A673 (cell line): ENCODE results near the gene GADL1. TPM values are rescaled to one million over a fixed set of nuclear protein-coding genes. Genes with fewer than 3 reads are reported as not detected.

Experiments
- BruUV-seq: library from RNA; stranded (reverse); fragments of 400-500 nt; replicated peaks from 2 replicates; lab custom pipeline; 2021; lab: Mats Ljungman, UMichigan
- CTCF ChIA-PET: fragments of 300-600 bp; sonication (Branson Sonifier 250); formaldehyde crosslinking; loops from one replicate; lab custom pipeline; 2022; ENCODE audit warnings: antibody characterized with exemption; lab: Charles Lee
- POLR2A ChIA-PET: fragments of 300-600 bp; sonication (Branson Sonifier 250); formaldehyde crosslinking; loops from one replicate; lab custom pipeline; 2022; ENCODE audit warnings: antibody characterized with exemption; ENCODE audit not compliant: low non-redundant PET; lab: Charles Lee
- DNase-seq: peaks from one replicate; pipeline ENCODE4 v3.0.0-alpha.2; 2015; ENCODE audit warnings: low spot score
- H3K27ac ChIP-seq: fragments of 200-600 bp; sonication (generic); 2 replicates; pipeline ENCODE4 v1.5.1; 2016; ENCODE audit warnings: mixed run types, low read depth, mild to moderate bottlenecking, mixed read lengths, antibody characterized with exemption, low read length; ENCODE audit not compliant: poor library complexity, severe bottlenecking
- H3K27me3 ChIP-seq: fragments of 200-600 bp; sonication (generic); replicated peaks from 2 replicates; pipeline ENCODE4 v1.6.1; 2017; ENCODE audit warnings: mixed run types, low read depth, mild to moderate bottlenecking, mixed read lengths, antibody characterized with exemption, low read length; ENCODE audit not compliant: insufficient read depth, poor library complexity
- H3K36me3 ChIP-seq: fragments of 200-600 bp; sonication (generic); 2 replicates; pipeline ENCODE4 v1.6.1; 2016; ENCODE audit warnings: mixed run types, mild to moderate bottlenecking, mixed read lengths, antibody characterized with exemption, low read length; ENCODE audit not compliant: insufficient read depth, poor library complexity, severe bottlenecking
- H3K4me1 ChIP-seq: fragments of 200-600 bp; sonication (generic); 2 replicates; pipeline ENCODE4 v1.6.1; 2017; ENCODE audit warnings: mixed run types, mild to moderate bottlenecking, mixed read lengths, antibody characterized with exemption, low read length; ENCODE audit not compliant: insufficient read depth, poor library complexity, severe bottlenecking
- H3K4me3 ChIP-seq: fragments of 200-600 bp; sonication (generic); 2 replicates; pipeline ENCODE4 v1.5.1; 2016; ENCODE audit warnings: low read depth, mixed run types, mild to moderate bottlenecking, mixed read lengths, low read length; ENCODE audit not compliant: poor library complexity, severe bottlenecking
- H3K9me3 ChIP-seq: fragments of 200-600 bp; sonication (generic); 2 replicates; pipeline ENCODE4 v1.6.1; 2016; ENCODE audit warnings: mixed run types, low read depth, mild to moderate bottlenecking, mixed read lengths, antibody characterized with exemption, low read length; ENCODE audit not compliant: poor library complexity, severe bottlenecking
- EZH2 ChIP-seq: fragments of 200-600 bp; sonication (generic); IDR thresholded peaks from 2 replicates; pipeline ENCODE4 v1.6.1; 2017; ENCODE audit warnings: borderline replicate concordance, low read depth, mild to moderate bottlenecking, mixed read lengths, antibody characterized with exemption, low read length; ENCODE audit not compliant: poor library complexity, severe bottlenecking
- intact Hi-C: fragments of 100-400 bp; cut with micrococcal nuclease; formaldehyde crosslinking; loops from one replicate; pipeline ENCODE4 v1.10.0; 2022; ENCODE audit not compliant: unreplicated experiment
- total RNA-seq: library from RNA; stranded (reverse); gene quantifications from 2 replicates; pipeline ENCODE4 v1.2.3, GENCODE V29; 2021
- TF ChIP-seq, protein P1 (sequence below): fragments of 300-800, 200-600 bp; sonication (generic); conservative IDR thresholded peaks from 2 replicates; pipeline ENCODE4 v1.5.1; 2017; ENCODE audit warnings: low read depth, mild to moderate bottlenecking, antibody characterized with exemption, low read length, moderate library complexity, mixed read lengths

GADL1 gene
- total RNA-seq, 1 experiment from 2014 or later = 13.8 TPM

DNA sequence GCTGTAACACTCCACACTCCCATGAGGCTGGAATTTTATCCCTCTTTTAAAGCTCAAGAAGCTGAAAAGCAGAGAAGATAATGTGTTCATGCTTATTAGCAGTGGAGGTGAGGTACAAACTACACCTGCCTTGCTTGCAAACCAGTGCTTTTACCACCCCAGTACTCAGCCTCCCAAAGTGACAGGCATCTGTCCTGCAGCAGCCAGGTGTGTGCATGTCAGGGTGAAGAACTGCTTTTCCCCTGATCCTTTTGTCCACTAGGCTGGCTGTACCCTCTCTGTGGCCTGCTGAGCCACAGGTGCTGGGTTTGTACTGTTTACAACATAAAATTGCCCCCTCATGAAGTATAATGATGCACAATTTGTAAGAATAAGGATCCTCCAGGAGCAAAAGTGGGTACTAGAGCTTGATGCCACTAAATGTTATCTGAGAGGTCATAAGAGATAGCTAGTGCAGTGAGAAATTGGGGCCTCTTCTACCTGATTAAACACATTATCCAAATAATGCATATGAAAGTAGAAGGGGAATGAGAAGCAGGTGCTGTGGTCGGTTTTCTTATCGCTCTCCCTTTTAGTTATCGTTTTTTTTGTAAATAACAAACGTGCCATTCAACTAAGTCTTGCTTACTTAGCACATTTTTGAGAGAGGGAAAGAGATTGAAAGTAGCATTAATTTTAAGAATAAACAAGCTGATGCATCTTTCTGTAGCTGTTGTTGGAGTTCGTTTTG, 39.2 kb upstream of the GADL1 start:
- Histone ChIP-seq H3K27me3 (no peaks in the 10 kb centered on the region), H3K4me3 (no peak overlapping the region), H3K36me3 (no peaks in the 10 kb centered on the region), H3K27ac (no peak overlapping the region), H3K4me1 (no peaks in the 10 kb centered on the region), H3K9me3 (no peaks in the 10 kb centered on the region)
- no peak for DNase-seq
- intact Hi-C loops = no loop called here
- no peak for TF ChIP-seq EZH2
- TF ChIP-seq, protein P1, sequence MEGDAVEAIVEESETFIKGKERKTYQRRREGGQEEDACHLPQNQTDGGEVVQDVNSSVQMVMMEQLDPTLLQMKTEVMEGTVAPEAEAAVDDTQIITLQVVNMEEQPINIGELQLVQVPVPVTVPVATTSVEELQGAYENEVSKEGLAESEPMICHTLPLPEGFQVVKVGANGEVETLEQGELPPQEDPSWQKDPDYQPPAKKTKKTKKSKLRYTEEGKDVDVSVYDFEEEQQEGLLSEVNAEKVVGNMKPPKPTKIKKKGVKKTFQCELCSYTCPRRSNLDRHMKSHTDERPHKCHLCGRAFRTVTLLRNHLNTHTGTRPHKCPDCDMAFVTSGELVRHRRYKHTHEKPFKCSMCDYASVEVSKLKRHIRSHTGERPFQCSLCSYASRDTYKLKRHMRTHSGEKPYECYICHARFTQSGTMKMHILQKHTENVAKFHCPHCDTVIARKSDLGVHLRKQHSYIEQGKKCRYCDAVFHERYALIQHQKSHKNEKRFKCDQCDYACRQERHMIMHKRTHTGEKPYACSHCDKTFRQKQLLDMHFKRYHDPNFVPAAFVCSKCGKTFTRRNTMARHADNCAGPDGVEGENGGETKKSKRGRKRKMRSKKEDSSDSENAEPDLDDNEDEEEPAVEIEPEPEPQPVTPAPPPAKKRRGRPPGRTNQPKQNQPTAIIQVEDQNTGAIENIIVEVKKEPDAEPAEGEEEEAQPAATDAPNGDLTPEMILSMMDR = no peak
- POLR2A ChIA-PET = no interaction called here
- CTCF ChIA-PET = no interaction called here
- no TSS peak for BruUV-seq

DNA sequence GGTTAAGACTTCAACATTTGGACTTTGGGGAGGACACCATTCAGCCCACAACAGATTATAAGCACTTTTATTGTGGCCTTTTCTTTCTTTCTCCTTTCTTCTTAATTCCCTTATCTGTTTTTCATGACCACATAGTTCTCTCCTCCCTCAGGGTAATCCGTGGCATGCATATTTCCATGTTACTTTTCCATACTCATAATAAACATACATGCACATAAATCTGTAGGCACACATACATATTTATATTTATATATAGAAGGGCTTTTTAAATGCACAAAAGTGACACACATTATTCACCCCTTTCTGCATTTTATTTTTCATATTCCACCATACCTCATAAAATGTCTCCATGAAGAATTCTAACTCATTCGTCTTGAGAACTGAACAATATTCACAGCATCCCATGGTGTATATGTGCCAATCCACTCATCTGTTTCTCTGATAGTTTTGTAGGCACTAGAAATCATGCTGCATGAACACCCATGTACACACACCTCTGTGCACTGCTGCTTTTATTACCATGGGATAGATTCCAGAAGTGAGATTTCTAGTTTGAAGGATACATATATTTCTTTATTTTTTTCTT, 38.1 kb upstream of the GADL1 start:
- DNase-seq = no peak
- TF ChIP-seq, protein P1 = no peak
- no peak for TF ChIP-seq EZH2
- H3K27ac ChIP-seq = no peak overlapping the region
- no peaks in the 10 kb centered on the region for H3K27me3 ChIP-seq
- ChIA-PET CTCF (no interaction called here), POLR2A (no interaction called here)
- no peaks in the 10 kb centered on the region for H3K36me3 ChIP-seq
- H3K9me3 ChIP-seq = no peaks in the 10 kb centered on the region
- no peak overlapping the region for H3K4me3 ChIP-seq
- H3K4me1 ChIP-seq = no peaks in the 10 kb centered on the region
- intact Hi-C loops = no loop called here
- BruUV-seq = no TSS peak

DNA sequence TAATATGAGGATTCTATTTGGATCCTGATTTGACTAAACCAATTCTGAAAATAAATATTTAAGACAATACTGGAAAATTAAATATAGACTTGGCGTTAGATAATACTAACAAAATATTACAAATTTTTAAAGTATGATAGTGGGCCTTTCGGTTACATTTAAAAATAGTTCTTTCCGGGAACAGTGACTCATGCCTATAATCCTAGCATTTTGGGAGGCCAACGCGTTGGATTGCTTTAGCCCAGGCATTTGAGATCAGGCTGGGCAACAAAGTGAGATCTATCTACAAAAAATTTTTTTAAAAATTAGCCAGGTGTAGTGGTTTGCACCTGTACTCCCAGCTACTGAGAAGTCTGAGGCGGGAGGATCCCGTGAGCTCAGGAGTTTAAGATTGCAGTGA, 30.3 kb upstream of the GADL1 start:
- CTCF ChIA-PET = no interaction called here
- no peak for DNase-seq

More for the DNA sequence above, 30.3 kb upstream of the GADL1 start:
- no peaks in the 10 kb centered on the region for H3K27me3 ChIP-seq
- no peak overlapping the region for H3K4me3 ChIP-seq
- BruUV-seq = no TSS peak
- POLR2A ChIA-PET = no interaction called here
- H3K36me3 ChIP-seq = no peaks in the 10 kb centered on the region
- no peaks in the 10 kb centered on the region for H3K9me3 ChIP-seq
- H3K27ac ChIP-seq = no peak overlapping the region
- TF ChIP-seq EZH2 = no peak
- TF ChIP-seq, protein P1 = no peak
- intact Hi-C loops = no loop called here
- no peaks in the 10 kb centered on the region for H3K4me1 ChIP-seq
